Muscle layer of colon (tissue), 2 donors: ENCODE results near the gene MPHOSPH9.
A peak's percentile ranks its signal among the peaks of the same experiment; 100 is the strongest.
"Not testable (repeated sequence)": the region's sequence is repeated elsewhere in the genome, so short reads cannot be mapped to it uniquely, and the experiment has no call there.

ENCODE experiments used
- H3K27ac ChIP-seq: one replicate; pipeline ENCODE4 v1.7.0; 2013; ENCODE audit warnings: low read depth, mild to moderate bottlenecking, low read length, moderate library complexity
- H3K27me3 ChIP-seq, 2 donors: one replicate each; pipeline ENCODE4 v1.7.0; 2013; ENCODE audit warnings: low read length in 2 of 2, mild to moderate bottlenecking in 2 of 2; ENCODE audit not compliant: insufficient read depth in 2 of 2, control insufficient read depth in 1 of 2
- H3K36me3 ChIP-seq: one replicate; pipeline ENCODE4 v1.7.0; 2013; ENCODE audit warnings: mild to moderate bottlenecking, low read length; ENCODE audit not compliant: insufficient read depth
- H3K4me1 ChIP-seq: one replicate; pipeline ENCODE4 v1.7.0; 2013; ENCODE audit warnings: mild to moderate bottlenecking, low read length; ENCODE audit not compliant: insufficient read depth
- H3K4me3 ChIP-seq, 2 donors: one replicate each; pipeline ENCODE4 v1.7.0; 2013; ENCODE audit warnings: low read length in 2 of 2, low read depth in 1 of 2, mild to moderate bottlenecking in 1 of 2, moderate library complexity in 1 of 2
- H3K9ac ChIP-seq: one replicate; pipeline ENCODE4 v1.7.0; 2013; ENCODE audit warnings: low read length
- H3K9me3 ChIP-seq: one replicate; pipeline ENCODE4 v1.7.0; 2013; ENCODE audit warnings: mild to moderate bottlenecking, low read length
- donor health status: abdominal sarcoma.
- donor health status: Adenocarcinoma of cecum.

Gene MPHOSPH9

DNA sequence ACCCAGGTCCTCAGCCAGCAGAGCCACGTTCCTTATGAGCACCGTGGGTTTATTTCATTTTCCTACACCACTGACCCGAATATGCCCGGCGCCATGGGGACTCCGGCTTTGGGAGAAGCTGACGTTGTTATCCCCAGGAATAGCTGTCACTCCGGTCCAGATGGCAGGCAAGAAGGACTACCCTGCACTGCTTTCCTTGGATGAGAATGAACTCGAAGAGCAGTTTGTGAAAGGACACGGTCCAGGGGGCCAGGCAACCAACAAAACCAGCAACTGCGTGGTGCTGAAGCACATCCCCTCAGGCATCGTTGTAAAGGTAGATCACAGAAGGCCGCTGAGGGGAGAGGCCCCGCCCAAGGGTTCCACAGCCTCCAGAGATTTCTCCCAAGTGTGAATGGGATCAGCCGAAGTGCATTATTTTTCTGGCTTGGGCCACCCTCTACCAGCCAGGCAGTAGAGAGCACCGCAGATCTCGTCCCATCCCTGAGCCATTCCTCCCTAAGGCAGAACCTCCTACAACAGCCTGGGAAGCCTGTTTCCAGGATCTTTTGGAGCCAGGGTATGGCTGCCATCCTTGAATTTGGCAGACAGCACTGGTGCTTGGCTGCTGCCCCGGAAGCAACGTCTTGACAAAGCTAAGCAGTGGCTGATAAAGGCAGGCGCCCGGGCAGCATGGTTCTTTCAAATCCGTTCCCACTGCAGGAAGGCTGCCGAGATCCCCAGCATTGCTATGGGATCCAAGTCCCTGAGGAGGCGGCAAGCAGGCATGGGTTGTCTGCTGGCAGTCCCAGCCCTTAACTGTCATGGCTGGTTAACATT is 20.9 kb upstream of the MPHOSPH9 start:
- Histone ChIP-seq H3K4me1 (peaks cover 27% of the 10 kb centered on the region), H3K27me3 (no peaks in the 10 kb centered on the region), H3K36me3 (peaks cover 33% of the 10 kb centered on the region), H3K4me3 (no peak overlapping the region), H3K9ac (no peak overlapping the region), H3K9me3 (no peaks in the 10 kb centered on the region), H3K27ac (peak overlapping the region; percentile 43)

- H3K27ac ChIP-seq, H3K27me3 ChIP-seq, H3K9me3 ChIP-seq, H3K9ac ChIP-seq, H3K4me3 ChIP-seq: not testable (repeated sequence)
- Histone ChIP-seq H3K36me3 (peaks cover 22% of the 10 kb centered on the region), H3K4me1 (peaks cover 27% of the 10 kb centered on the region)
Observed at GRCh38 chr12:123252365-123252764, 19.4 kb upstream of the MPHOSPH9 start.

- Histone ChIP-seq H3K4me1 (peaks cover 27% of the 10 kb centered on the region), H3K27me3 (no peaks in the 10 kb centered on the region), H3K9ac (no peak overlapping the region), H3K9me3 (no peaks in the 10 kb centered on the region), H3K36me3 (peaks cover 20% of the 10 kb centered on the region), H3K4me3 (no peak overlapping the region), H3K27ac (no peak overlapping the region)
Observed at GRCh38 chr12:123251403-123252076, 18.6 kb upstream of the MPHOSPH9 start.

DNA sequence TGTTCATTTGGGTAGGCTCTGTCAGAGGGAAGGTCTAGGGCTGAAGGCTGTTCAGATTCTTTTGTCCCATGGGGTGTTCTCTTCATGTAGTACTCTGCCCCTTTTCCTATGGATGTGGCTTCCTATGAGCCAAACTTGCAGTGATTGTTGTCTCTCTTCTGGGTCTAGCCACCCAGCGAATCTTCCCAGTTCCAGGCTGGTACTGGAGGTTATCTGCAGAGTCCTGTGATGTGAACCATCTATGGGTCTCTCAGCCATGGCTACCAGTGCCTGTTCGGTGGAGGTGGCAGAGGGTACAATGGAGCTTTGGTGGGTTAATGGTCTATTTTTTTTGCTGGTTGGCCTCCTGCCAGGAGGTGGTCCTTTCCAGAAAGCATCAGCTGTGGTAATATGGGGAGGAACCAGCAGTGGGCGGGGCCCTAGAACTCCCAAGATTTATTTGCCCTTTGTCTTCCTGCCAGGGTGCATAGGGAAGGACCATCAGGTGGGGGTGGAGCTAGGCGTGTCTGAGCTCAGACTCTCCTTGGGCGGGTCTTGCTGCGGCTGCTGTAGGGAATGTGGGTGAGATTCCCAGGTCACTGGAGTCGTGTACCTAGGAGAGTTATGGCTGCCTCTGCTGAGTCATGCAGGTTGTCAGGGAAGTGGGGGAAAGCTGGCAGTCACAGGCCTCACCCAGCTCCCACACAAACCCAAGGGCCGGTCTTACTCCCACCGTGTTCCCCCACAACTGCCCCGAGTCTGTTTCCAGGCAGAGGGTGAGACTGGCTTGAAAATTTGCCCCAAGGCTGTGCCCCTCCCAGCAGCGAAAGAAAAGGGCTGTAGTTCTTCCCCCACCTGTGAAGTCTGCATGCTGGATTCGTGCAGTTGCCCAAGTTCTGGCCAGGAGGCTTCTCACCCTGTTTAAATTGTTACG is 17.8 kb upstream of the MPHOSPH9 start:
- Histone ChIP-seq H3K9me3 (no peaks in the 10 kb centered on the region), H3K27ac (no peak overlapping the region), H3K27me3 (no peaks in the 10 kb centered on the region), H3K9ac (no peak overlapping the region), H3K4me1 (peaks cover 27% of the 10 kb centered on the region), H3K36me3 (peaks cover 15% of the 10 kb centered on the region), H3K4me3 (no peak overlapping the region)

DNA sequence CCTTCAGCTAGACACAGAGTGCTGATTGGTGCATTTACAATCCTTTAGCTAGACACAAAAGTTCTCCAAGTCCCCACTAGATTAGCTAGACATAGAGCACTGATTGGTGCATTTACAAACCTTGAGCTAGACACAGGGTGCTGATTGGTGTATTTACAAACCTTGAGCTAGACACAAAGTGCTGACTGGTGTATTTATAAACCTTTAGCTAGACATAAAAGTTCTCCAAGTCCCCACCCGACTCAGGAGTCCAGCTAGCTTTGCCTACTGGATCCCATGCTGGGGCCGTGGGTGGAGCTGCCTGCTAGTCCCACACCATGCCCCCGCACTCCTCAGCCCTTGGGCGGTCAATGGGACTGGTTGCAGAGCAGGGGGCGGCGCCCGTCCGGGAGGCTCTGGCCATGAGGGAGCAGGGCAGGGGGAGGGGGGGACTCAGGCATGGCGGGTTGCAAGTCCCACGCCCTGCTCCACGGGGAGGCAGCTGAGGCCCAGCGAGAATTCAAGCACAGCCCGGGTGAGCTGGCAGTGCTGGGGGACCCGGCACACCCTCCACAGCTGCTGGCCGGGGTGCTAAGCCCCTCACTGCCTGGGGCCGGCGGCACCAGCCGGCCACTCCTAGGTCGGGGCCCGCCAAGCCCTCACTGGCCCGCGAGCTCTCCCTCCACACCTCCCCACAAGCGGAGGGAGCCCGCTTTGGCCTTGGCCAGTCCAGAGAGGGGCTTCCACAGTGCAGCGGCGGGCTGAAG is 16.2 kb upstream of the MPHOSPH9 start:
- H3K27ac ChIP-seq, H3K4me3 ChIP-seq, H3K9ac ChIP-seq, H3K27me3 ChIP-seq, H3K36me3 ChIP-seq, H3K9me3 ChIP-seq: not testable (repeated sequence)
- peaks cover 18% of the 10 kb centered on the region for H3K4me1 ChIP-seq

GRCh38 chr12:123248129-123248528 is 15.2 kb upstream of the MPHOSPH9 start:
- H3K36me3 ChIP-seq, H3K27ac ChIP-seq, H3K9me3 ChIP-seq, H3K9ac ChIP-seq, H3K4me3 ChIP-seq, H3K27me3 ChIP-seq, H3K4me1 ChIP-seq: not testable (repeated sequence)

DNA sequence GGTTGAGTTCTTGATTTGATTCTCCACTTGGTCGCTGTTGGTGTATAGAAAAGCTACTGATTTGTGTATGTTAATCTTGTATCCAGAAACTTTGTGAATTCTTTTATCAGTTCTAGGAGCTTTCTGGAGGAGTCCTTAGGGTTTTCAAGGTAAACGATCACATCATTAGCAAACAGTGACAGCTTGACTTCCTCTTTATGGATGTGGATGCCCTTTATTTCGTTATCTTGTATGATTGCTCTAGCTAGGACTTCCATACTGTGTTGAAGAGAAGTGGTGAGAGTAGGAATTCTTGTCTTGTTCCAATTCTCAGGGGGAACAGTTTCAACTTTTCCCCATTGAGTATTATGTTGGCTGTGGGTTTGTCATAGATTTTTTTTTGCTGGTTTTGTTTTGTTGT is 12.7 kb upstream of the MPHOSPH9 start:
- Histone ChIP-seq H3K27ac (no peak overlapping the region), H3K27me3 (no peaks in the 10 kb centered on the region), H3K36me3 (no peaks in the 10 kb centered on the region), H3K4me3 (no peak overlapping the region), H3K4me1 (peaks cover 17% of the 10 kb centered on the region), H3K9ac (no peak overlapping the region), H3K9me3 (no peaks in the 10 kb centered on the region)

DNA sequence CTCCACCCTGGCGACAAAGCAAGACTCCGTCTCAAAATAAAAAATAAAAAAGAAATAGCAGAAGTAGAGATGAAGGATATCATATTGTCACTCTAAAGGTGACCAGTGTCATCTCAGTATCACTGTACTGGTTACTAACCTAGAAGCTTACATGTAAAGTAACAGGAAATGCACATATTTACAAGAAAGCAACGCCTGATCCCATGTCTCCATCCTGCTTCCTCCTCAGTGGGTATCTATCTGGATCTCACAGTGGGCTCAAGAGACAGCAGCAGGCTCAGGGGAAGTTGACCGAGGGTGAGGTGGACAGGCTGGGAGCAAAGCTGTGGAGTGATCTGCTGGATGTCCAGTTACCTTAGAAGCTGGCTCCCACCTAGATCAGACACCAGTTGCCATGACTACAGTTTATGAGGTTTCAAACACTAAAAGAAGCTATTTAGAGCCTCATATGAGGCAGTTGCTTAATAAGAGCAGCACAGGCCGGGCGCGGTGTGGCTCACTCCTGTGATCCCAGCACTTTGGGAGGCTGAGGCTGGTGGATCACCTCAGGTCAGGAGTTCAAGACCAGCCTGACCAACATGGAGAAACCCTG is 10.8 kb upstream of the MPHOSPH9 start:
- H3K9me3 ChIP-seq = no peaks in the 10 kb centered on the region
- H3K27ac ChIP-seq = no peak overlapping the region
- no peak overlapping the region for H3K4me3 ChIP-seq
- H3K9ac ChIP-seq = no peak overlapping the region
- H3K27me3 ChIP-seq = no peaks in the 10 kb centered on the region
- no peaks in the 10 kb centered on the region for H3K36me3 ChIP-seq
- peaks cover 12% of the 10 kb centered on the region for H3K4me1 ChIP-seq

GRCh38 chr12:123242116-123242904 is 9.4 kb upstream of the MPHOSPH9 start:
- Histone ChIP-seq H3K27me3 (no peaks in the 10 kb centered on the region), H3K9me3 (no peaks in the 10 kb centered on the region), H3K4me3 (no peak overlapping the region), H3K9ac (no peak overlapping the region), H3K27ac (no peak overlapping the region), H3K36me3 (peaks cover 4% of the 10 kb centered on the region), H3K4me1 (peaks cover 24% of the 10 kb centered on the region)

GRCh38 chr12:123238961-123239360 is 6.0 kb upstream of the MPHOSPH9 start:
- Histone ChIP-seq H3K4me1 (peaks cover 35% of the 10 kb centered on the region), H3K27me3 (no peaks in the 10 kb centered on the region), H3K4me3 (no peak overlapping the region), H3K27ac (no peak overlapping the region), H3K9ac (no peak overlapping the region), H3K9me3 (no peaks in the 10 kb centered on the region), H3K36me3 (peaks cover 4% of the 10 kb centered on the region)
